ENCODE results near the gene LBX2.
"Not testable (repeated sequence)": the region's sequence is repeated elsewhere in the genome, so short reads cannot be mapped to it uniquely, and the experiment has no call there.

Gene LBX2

DNA sequence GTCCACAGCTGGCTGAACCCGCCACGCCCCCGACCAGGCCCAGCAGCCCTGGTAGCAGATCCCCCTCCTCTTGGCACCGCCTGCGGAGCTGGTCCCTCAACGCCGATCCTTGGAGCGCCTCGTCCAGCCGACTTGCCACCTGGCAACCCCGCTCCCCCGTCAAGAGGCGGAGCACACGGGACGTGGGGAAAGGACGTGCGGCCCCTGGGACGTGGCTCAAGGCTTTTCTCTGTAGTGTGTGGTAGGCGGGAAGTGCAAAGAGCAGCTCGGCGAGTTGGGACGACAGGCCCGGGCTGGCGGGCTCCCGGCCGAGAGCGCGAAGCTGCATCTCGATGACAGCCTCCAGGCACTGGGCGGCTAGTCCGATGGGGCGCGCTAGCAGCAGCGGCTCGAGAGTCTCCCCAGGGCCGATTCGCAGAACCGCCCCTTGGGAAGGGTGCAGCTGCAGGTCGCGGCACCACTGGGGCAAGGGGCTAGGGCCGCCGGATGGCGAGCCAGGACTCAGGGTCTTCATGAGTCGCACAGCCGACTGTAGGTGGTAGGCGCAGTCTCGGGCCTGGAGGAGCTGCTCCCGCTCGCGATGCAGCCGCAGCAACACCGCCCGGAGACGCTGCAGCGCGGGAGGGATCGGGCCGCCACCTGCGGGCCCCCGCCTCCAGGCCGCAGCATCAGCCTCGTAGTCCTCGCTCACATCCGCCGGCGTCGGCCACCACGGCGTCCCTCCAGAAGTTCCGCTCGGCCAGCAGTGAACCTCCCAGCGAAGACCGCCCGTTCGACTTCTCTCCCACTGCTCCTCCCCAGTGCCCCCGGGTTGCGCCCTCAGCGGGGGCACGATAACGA is 17.2 kb downstream of the LBX2 start:
- peak; percentile 27 for DNase-seq

DNA sequence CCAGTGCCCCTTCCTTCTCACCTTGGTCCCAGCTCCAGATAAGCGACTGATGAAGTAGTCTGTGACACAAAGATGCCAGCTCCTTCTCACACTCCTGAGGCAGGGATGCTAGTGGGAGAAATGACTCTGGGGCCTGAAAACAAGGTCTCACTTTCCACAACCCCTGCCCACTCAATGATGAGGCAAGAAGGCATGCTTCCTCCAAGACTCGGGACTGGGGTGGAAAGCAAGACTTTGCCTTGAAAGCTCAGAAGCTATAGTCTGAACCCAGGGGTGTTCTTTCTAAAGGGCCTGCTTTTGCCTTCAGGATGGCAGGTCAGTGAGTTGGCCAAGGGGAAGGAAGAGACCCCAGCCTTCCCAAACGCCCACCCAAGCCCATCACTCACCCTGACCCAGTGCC is 18.0 kb downstream of the LBX2 start:
- DNase-seq, result no peak

DNA sequence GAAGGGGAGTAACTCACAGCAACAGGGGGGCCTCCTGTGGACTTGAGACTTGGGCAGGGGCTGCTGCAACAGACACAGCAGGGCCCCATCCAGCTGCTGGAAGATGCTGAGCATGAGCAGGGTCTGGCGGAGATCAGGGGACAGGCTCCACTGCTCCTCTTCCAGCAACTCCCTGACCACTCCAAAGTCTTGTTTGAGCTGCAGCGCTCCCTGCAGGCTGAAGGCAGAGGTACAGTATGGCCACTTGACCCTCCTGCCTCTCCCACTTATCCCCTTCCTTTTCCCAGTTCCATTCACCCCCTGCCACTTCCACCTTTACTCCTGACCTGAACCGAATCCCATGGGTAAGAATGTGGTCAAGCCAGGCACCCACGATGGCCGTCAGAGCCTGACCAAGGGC is 24.5 kb downstream of the LBX2 start:
- DNase-seq, result no peak

DNA sequence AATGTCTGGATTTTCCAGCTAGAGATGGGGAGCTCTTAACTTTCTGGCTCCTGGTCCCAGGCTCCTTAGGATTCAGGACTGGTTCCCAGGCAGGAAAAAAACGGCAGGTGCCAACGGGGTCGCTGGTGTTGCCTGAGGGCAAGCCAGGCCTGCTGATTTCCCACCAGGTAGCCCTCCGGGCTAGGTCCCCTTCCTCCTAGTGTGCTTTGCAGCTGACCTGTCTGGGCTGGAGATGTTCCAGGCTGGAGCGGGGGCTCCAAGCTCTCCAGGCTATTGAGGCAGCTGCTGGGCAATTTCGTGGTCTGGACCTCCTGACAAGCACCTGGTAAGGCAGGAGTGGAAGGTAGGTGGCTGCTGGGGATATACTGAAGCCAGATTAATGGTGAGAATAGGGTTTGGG is 24.9 kb downstream of the LBX2 start:
- no peak for DNase-seq

DNA sequence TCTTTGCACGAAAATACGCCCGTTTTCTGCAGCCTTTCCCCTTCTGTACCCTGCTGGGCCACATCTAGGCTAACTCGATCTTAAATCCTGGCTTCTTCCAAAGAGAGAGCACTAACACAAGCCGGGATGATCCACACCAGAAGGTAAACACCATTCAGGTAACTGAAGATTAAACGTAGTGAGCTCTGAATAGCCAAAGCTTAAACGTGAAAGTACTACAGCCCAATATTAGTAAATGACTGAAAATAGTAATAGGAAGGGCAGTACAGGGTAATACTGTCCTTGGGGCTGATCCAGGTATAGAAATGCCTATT is 26.5 kb downstream of the LBX2 start:
- DNase-seq, result no peak

DNA sequence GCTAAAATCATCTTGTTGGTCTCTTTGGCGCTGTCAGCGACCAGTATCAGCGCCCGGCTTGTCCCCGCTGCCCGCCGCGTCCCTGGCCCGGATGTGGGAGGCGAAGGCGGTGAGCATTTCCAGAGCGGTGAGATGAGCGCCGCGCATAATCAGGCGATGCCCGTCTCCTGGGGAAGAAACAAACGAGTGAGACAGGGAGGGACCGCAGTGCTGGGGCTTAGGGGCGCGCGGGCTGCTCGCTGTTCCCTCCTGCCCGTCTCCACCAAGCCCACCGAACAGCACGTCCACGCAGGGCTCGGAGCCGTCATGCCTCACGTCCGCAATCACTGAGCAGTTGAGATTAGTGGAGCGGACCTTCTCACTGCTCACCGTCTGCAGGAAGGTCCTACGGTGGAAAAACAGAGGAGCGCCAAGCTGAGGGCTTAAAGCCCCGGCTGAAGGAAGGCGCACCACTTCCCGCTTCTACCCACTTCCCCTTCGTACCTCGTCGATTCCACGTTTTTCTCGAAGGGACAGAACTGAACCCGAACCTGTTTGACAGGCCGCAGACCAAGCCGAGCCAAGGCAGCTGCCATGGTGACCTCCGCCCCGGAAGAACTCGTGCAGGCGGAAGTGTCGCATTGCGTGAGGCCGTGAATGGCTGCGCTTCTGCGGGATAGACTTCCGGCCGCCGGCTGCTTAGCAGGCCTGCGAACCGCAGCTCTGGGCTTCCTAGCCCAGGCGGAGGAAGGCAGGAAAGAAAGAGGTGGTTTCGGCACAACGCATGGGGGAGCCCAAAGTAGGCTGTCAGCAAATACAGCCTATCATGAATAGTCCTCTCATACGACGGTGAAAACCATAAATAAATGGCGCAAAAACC is 27.1 kb downstream of the LBX2 start, which contains the start of gene MRPL53:
Gene MRPL53 (minus strand): TSS at position 595 of the 859 bp plus-strand sequence. CDS start 20 bp downstream, at position 575.
- peak; percentile 94 for DNase-seq

DNA sequence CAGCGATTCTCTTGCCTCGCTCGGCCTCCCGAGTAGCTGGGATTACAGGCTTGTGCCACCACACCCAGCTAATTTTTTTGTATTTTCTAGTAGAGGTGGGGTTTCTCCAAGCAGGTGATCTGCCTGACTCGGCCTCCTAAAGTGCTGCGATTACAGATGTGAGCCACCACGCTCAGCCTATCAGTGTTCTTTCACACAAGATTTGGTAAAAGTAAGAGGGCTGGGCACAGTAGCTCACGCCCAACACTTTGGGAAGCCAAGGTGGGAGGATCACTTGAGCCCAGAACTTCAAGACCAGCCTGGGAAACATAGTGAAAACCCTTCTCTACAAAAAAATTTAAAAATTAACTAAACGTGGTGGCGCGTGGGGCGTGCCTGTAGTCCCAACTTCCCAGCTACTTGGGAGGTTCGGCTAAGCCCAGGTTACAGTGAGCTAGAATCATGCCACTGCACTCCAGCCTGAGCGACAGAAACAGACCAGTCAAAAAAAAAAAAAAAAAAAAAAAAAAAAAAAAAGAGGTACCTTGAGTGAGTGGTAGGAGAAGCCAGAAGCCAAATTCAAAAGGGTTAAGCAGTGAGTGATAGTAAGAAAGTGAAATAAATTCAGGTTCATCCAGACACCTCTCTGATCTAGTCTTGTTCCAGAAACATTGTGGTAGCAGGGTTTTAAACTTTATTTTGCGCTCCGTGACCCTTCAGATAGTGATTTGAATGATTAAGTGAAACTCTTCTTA is 27.9 kb downstream of the LBX2 start:
- no peak for DNase-seq

DNA sequence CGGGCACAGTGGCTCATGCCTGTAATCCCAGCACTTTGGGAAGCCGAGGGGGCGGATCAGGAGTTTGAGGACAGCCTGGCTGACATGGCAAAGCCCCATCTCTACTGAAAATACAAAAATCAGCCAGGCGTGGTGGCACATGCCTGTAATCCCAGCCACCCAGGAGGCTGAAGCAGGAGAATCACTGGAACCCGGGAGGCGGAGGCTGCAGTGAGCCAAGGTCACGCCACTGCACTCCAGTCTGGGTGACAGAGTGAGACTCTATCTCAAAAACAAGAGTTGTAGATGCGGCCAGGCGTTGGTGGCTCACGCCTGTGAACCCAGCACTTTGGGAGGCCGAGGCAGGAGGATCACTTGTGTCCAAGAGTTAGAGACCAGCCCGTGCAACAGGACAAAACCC is 28.7 kb downstream of the LBX2 start:
- DNase-seq, result not testable (repeated sequence)

DNA sequence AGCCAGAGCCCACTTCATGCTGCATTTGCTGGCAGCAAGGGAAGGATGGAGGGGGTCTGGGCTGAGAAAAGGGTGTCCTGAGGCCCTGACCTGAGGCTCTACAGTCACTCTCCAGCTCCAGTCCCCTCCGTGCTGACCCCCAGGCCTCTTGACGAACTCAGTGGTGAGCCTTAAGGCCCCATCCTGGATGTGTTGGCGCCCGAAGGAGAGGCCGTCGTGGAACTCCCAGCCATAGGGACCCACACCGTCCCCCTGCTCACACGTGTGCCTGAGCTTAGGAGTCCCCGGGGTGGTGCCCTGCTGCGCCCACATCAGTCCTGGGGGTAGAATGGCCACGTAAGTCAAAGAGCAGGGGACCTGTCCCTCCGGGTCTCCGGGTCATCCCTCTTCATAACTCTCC is 35.0 kb downstream of the LBX2 start:
- no peak for DNase-seq

DNA sequence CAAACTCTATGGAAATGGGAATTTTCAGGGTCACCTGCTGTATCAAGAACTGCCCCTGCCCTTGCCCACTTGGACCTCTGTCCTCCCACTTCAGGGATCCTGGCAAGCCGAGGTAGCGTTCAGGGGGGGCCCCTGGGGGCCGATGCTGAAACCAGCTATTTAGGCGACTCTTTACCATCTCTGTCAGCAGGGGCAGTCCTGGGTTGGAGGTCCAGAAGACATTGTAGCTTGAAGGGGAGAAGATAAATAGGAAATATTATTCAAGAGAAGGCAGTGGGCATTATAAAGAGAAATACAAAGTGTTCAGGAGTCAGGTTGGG is 36.7 kb downstream of the LBX2 start:
- DNase-seq, result no peak

DNA sequence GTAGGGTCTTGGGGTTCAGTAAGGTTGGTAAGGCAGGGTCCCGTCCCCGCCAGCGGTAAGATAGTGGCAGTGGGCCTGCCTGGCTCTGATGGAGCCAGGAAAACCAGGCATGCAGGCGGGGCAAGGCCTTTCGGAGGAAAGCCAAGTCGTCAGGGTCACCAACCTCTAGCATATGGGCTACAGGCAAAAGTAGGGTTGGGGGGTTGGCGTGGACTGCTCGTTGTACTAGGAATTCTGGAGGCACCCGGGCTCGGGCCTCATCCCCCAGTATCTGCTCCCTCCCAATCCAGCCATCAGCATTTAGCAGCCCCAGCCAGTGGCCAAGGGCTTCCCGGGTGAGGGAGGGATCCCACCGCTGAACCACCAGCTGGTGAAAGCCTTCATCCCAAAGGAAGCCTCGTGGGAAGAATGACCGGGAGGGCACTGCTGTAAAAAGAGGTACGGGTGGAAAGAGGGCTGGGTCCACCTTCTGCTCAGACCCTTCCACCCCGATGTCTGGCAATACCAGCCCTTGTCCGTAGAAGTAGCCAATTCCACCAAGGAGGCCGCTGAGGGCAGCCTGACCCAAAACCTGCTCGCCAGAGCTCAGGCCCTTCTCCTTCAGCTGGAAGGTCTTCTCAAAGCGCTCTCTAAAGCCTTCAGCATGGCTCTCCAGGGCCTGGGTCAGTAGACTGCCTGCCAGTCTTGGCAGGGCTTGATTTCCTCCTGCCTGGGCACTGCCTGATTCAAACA is 37.2 kb downstream of the LBX2 start:
- DNase-seq, result no peak

DNA sequence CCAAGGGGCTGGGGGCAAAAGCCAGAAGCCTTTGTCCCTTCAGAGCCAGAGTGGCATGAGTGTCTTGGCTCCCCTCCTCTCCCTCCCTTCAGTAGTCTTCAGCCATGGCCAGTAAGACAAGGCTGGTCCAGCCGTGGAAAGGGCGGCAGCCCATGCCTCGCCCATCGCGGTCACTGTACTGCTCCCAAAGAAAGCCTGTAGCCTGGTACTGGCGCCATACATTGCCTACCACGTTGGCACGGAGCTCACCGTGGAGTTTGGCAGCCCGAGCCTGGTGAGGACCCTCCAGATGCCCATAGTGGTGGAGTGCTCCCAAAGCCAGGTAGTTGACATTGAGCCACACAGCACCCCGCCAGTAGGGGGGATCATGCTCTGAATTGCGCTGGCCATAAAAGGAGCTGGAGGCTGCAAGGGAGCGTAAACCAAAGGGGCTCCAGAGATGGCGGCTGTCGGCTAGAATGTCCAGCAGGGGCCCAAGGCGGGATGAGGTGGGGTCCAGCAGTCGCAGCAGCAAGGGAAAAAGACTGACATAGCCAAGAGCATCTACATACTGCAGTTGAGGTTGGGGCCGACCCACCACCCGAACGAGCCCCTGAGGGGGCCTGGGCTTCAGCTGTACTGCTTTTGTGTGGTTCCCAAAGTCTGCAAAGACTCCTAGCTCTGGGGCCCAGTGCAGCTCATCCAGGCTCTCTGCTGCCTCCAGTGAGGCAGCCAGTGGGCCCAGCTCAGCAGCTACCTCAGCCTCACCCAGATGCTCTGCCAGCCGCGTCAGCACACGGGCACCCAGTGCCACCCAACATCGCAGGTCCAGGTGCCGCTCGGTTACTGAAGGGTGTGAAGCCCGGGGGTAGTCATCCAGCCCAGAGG is 38.0 kb downstream of the LBX2 start:
- no peak for DNase-seq

DNA sequence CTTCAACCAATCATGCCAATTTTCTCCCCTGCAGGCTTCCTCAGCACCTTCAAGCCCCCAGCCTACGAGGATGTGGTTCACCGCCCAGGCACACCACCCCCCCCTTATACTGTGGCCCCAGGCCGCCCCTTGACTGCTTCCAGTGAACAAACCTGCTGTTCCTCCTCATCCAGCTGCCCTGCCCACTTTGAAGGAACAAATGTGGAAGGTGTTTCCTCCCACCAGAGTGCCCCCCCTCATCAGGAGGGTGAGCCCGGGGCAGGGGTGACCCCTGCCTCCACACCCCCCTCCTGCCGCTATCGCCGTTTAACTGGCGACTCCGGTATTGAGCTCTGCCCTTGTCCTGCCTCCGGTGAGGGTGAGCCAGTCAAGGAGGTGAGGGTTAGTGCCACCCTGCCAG is 39.2 kb downstream of the LBX2 start:
- not testable (repeated sequence) for DNase-seq

DNA sequence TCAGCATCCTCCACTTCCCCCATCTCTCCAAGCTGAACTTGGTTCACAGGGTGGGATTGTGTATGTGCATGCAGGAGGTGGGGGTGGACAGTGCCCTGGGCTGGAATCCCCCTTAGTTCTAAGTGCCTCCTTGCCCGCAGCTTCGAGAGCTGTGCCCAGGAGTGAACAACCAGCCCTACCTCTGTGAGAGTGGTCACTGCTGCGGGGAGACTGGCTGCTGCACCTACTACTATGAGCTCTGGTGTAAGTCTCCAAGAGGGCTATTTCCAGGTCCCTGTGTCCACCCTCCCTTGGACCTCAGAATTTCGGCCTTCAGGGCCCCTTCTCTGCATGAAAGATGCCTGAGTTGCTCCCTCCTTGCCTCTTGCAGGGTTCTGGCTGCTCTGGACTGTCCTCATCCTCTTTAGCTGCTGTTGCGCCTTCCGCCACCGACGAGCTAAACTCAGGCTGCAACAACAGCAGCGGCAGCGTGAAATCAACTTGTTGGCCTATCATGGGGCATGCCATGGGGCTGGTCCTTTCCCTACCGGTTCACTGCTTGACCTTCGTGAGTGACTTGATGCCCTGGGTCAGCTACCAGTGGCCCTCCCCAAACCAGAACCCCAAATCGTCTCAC is 39.8 kb downstream of the LBX2 start:
- DNase-seq, result not testable (repeated sequence)

DNA sequence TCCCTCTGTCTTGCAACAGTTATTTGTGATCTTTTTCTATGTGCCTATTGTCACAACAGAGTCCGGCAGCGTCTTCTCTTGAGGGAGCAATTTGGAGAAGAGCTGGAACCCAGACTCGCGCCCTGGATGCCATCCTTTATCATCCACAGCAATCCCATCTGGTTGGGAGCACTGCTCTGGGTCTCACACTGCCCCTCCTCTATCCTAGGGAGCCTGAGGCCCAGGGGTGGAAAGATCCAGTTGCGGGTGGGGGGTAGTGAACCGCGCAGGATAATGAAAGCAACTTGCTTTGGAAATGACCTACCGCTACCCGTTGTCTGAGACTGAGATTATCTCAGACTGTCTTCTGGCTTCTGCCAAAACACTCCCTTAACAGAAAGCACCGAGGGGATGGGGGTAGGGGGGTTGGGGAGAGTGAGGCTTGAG is 40.5 kb downstream of the LBX2 start:
- DNase-seq, result no peak

DNA sequence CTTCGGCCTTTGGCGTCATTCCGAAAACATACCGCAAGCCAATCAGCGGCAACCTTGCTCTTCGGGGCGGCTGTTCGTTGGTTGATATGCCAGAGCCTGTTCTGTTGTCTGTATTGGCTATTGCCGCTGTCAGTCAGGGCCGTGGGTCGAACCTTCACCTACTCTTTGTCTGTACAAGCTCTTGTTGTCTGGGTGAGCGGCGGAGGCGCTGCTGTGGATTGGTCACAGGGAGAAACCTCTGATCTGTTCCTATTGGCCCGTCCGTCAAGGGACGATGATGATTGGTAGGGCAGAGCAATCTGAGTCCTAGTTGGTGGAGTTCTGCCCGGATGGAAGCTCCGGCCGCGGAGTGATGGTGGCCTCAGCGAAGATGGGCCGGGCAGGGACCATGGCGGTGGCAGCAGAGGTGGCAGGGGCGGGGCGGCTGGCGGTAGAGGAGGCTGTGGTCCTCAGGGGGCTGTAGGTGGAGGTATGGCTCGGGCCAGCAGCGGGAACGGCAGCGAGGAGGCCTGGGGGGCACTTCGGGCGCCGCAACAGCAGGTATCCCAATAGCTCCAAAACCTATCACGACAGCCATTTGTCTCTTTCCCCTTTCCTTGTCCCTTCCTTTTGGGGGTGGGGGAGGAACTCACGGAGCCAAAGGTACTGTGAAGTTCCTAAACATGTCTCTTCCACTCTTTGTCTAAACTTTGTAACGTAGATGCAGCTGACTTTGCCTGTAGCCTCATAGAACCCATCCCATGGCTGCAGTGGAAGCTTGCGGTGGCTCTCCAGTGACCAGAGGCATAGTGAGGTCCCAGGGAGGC is 41.1 kb downstream of the LBX2 start, which contains the start of gene WBP1:
Gene WBP1 (plus strand): TSS at position 307 of the 806 bp plus-strand sequence. CDS start 165 bp downstream, at position 472.
- DNase-seq, result peak; percentile 98

DNA sequence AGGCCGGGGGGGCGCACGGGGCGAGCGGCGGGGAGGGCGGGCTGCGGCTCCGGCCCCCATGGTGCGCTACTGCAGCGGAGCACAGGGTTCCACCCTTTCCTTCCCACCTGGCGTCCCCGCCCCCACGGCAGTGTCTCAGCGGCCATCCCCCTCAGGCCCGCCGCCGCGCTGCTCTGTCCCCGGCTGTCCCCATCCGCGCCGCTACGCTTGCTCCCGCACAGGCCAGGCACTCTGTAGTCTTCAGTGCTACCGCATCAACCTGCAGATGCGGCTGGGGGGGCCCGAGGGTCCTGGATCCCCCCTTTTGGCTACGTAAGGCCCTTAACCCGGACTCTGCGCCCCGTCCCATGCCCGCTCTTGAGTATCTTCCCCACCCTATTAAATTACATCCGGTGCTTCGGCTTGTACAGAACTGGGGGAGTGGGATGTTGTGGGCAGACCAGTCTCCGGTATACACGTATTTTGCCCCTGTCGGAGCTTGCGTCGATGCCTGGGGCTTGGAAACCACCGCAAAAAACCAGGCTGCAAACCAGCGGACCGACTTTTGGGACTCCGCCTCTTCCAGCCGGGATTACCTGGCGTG is 41.8 kb downstream of the LBX2 start:
- peak; percentile 69 for DNase-seq

DNA sequence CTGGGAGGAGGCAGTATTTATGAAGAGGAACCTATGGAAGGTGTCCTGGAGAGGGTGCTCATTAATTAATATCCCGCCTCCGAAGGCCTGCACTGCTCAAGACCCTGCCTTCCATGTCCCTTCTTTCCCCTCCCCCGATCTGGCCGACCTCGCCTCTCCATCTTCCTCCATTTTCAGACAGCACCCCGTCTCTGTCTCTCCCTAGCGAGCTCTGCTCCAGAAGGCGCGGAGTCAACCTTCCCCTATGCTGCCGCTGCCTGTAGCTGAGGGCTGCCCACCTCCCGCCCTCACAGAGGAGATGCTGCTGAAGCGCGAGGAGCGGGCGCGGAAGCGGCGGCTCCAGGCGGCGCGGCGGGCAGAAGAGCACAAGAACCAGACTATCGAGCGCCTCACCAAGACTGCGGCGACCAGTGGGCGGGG is 42.3 kb downstream of the LBX2 start:
- no peak for DNase-seq

DNA sequence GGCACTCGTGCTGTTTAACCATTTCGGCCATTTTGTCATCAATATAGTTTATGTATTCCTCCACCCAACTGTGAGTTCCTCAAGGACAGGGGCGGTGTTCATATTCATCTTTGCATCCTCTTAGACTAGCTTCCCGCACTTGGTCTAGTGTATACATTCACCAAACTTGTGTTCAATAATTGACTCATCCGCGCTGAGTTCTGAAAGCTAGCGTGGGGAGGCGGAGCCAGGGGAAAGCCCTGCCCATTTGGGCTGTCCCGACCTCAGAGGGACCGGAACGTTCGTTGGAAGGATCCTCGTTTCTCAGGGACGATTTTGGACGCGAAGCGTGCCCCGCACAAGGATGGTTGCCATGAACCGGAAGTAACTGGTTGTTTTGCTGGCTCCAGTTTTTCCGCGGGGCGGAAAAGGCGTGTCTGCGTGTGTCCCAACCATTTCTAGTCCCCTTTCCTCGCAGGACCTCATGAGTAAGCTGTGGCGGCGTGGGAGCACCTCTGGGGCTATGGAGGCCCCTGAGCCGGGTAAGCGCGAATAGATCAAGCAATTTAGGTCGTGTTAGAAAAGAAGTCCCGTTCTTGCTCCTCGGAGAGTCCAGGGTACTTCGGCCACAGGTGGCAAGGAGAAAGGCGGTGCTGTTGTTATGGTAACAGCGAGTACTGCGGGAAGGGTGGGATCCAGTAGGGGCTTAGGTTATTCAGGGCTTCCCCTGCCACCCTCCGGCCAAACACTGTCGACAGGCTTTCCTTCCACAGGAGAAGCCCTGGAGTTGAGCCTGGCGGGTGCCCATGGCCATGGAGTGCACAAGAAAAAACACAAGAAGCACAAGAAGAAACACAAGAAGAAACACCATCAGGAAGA is 44.5 kb downstream of the LBX2 start, which contains the start of gene INO80B:
Gene INO80B (plus strand): TSS at position 434 of the 858 bp plus-strand sequence. CDS start 30 bp downstream, at position 464.
- peak; percentile 96 for DNase-seq
